Mesenchymal stem cell (in vitro differentiated cells and primary cell): Measurements from ENCODE around the gene NPAS3.

ENCODE experiments used
- DNase-seq: peaks from one replicate; pipeline ENCODE4 v3.0.0-alpha.2; 2013
- H2AFZ ChIP-seq: one replicate; pipeline ENCODE4 v1.6.1; 2013; ENCODE audit warnings: low read depth, mild to moderate bottlenecking, control low read depth, inconsistent platforms, low read length, moderate library complexity
- H2AK5ac ChIP-seq: 2 replicates; pipeline ENCODE4 v1.6.1; 2013; ENCODE audit warnings: low read length, moderate library complexity, mild to moderate bottlenecking, inconsistent platforms; ENCODE audit not compliant: severe bottlenecking
- H2BK120ac ChIP-seq: one replicate; pipeline ENCODE4 v1.6.1; 2013; ENCODE audit warnings: low read depth, mild to moderate bottlenecking, inconsistent platforms, low read length, moderate library complexity
- H2BK12ac ChIP-seq, 2 experiments: one replicate each; pipeline ENCODE4 v1.6.1; 2013; ENCODE audit warnings: inconsistent platforms in 2 of 2, low read length in 2 of 2, mild to moderate bottlenecking in 2 of 2, moderate library complexity in 2 of 2, control low read depth in 1 of 2
- H2BK15ac ChIP-seq: one replicate; pipeline ENCODE4 v1.6.1; 2013; ENCODE audit warnings: mild to moderate bottlenecking, low read depth, inconsistent platforms; ENCODE audit not compliant: poor library complexity, severe bottlenecking
- H2BK5ac ChIP-seq: 2 replicates; pipeline ENCODE4 v1.6.1; 2013; ENCODE audit warnings: low read depth, mild to moderate bottlenecking, low read length, control low read depth, inconsistent platforms; ENCODE audit not compliant: poor library complexity, severe bottlenecking
- H3K14ac ChIP-seq, 2 experiments: one replicate each; pipeline ENCODE4 v1.6.1; 2013; ENCODE audit warnings: inconsistent platforms in 2 of 2, low read length in 2 of 2, control low read depth in 1 of 2, mild to moderate bottlenecking in 1 of 2, moderate library complexity in 1 of 2
- H3K18ac ChIP-seq, 2 experiments: one replicate each; pipeline ENCODE4 v1.6.1; 2013; ENCODE audit warnings: inconsistent platforms in 2 of 2, low read length in 2 of 2, control low read depth in 1 of 2, low read depth in 1 of 2, mild to moderate bottlenecking in 1 of 2
- H3K23ac ChIP-seq, 2 experiments: one replicate each; pipeline ENCODE4 v1.6.1; 2013; ENCODE audit warnings: inconsistent platforms in 2 of 2, low read length in 2 of 2, mild to moderate bottlenecking in 2 of 2, moderate library complexity in 2 of 2, control low read depth in 1 of 2
- H3K27ac ChIP-seq: 2 replicates; pipeline ENCODE4 v1.5.1; 2013; ENCODE audit warnings: mild to moderate bottlenecking, moderate library complexity, low read length, control low read depth, inconsistent platforms; ENCODE audit not compliant: poor library complexity, severe bottlenecking
- H3K27me3 ChIP-seq, 2 experiments: 2 replicates each; pipeline versions ENCODE4 v1.6.1 to v1.7.0; 2013; ENCODE audit warnings: low read length in 2 of 2, mild to moderate bottlenecking in 2 of 2, moderate library complexity in 2 of 2, control low read depth in 1 of 2, inconsistent platforms in 1 of 2; ENCODE audit not compliant: control insufficient read depth in 1 of 2, insufficient read depth in 1 of 2
- H3K36me3 ChIP-seq, 2 experiments: 2 replicates each; pipeline versions ENCODE4 v1.6.1 to v1.7.0; 2013; ENCODE audit warnings: low read length in 2 of 2, control low read depth in 1 of 2, inconsistent platforms in 1 of 2, low read depth in 1 of 2, mild to moderate bottlenecking in 1 of 2; ENCODE audit not compliant: insufficient read depth in 2 of 2, control insufficient read depth in 1 of 2
- H3K4ac ChIP-seq, 2 experiments: one replicate each; pipeline ENCODE4 v1.6.1; 2013; ENCODE audit warnings: inconsistent platforms in 2 of 2, low read length in 2 of 2, mild to moderate bottlenecking in 2 of 2, moderate library complexity in 2 of 2, control low read depth in 1 of 2, low read depth in 1 of 2
- H3K4me1 ChIP-seq: 2 replicates; pipeline ENCODE4 v1.6.1; 2013; ENCODE audit warnings: low read depth, low read length, control low read depth; ENCODE audit not compliant: control insufficient read depth, insufficient read depth
- H3K4me2 ChIP-seq: 2 replicates; pipeline ENCODE4 v1.6.1; 2013; ENCODE audit warnings: low read length, mild to moderate bottlenecking, inconsistent platforms; ENCODE audit not compliant: poor library complexity, severe bottlenecking
- H3K4me3 ChIP-seq, 2 experiments: 2 replicates each; pipeline versions ENCODE4 v1.5.1 to v1.7.0; 2013; ENCODE audit warnings: low read length in 2 of 2, mild to moderate bottlenecking in 2 of 2, control low read depth in 1 of 2, low read depth in 1 of 2; ENCODE audit not compliant: insufficient read depth in 1 of 2
- H3K79me1 ChIP-seq: replicated peaks from 2 replicates; pipeline ENCODE4 v1.6.1; 2013; ENCODE audit warnings: mild to moderate bottlenecking, control low read depth, low read length, inconsistent platforms; ENCODE audit not compliant: poor library complexity, severe bottlenecking
- H3K9ac ChIP-seq: 2 replicates; pipeline ENCODE4 v1.7.0; 2013; ENCODE audit warnings: mild to moderate bottlenecking, low read length, moderate library complexity
- H3K9me3 ChIP-seq: 2 replicates; pipeline ENCODE4 v1.7.0; 2013; ENCODE audit warnings: mild to moderate bottlenecking, low read length; ENCODE audit not compliant: control insufficient read depth
- H4K8ac ChIP-seq: one replicate; pipeline ENCODE4 v1.6.1; 2013; ENCODE audit warnings: inconsistent platforms, mild to moderate bottlenecking, low read length, moderate library complexity
- H4K91ac ChIP-seq: one replicate; pipeline ENCODE4 v1.6.1; 2013; ENCODE audit warnings: mild to moderate bottlenecking, low read length, inconsistent platforms
- WGBS: methylation state at CpG from one replicate; pipeline ENCODE4 v1.1.7; 2013; ENCODE audit warnings: mixed read lengths; 5-methylcytosine and 5-hydroxymethylcytosine counted together

NPAS3 gene

GRCh38 chr14:33802737-33803136 lies 864.1 kb downstream of the NPAS3 start:
- Histone ChIP-seq H3K27ac (no peak overlapping the region), H3K4me1 (no peaks in the 10 kb centered on the region), H2BK5ac (no peak overlapping the region), H3K27me3 (peaks cover 0 to 38% of the 10 kb centered on the region in 2 experiments), H3K14ac (no peak overlapping the region), H3K23ac (no peak overlapping the region), H3K18ac (no peak overlapping the region), H3K9me3 (no peaks in the 10 kb centered on the region), H3K9ac (no peak overlapping the region), H2BK15ac (no peak overlapping the region), H4K8ac (no peak overlapping the region), H2AFZ (no peak overlapping the region), H3K4me3 (no peak overlapping the region), H3K4me2 (no peak overlapping the region), H3K4ac (no peak overlapping the region), H4K91ac (no peak overlapping the region), H2BK120ac (no peak overlapping the region), H2BK12ac (no peak overlapping the region), H3K79me1 (no peaks in the 10 kb centered on the region), H2AK5ac (no peak overlapping the region), H3K36me3 (no peaks in the 10 kb centered on the region)
- WGBS: 97% methylated on average over 1 of the region's 2 CpGs
- DNase-seq: no peak

DNA sequence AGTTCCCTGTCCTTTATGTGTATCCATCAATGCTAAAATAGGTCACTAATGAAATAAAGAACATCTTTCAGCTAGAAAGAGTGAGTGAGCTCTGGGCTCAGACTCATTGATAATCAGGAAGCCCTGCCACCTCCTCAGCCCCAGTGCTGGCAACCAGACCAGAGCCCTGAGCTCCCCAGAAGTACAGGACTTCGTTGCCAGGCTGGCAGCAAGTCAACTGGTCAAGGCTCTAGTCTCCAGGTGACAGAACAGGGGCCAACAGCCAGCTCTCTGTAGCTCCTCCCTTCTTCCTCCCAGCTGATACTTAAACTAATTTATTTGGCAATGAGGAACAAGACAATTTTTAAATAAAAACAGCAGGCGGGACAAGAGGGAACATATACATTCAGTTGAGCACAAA lies 866.9 kb downstream of the NPAS3 start:
- no peak overlapping the region for H2BK12ac ChIP-seq
- no peak overlapping the region for H4K91ac ChIP-seq
- H4K8ac ChIP-seq: no peak overlapping the region
- H3K4me1 ChIP-seq: no peaks in the 10 kb centered on the region
- no peak overlapping the region for H3K23ac ChIP-seq
- H3K9me3 ChIP-seq: no peaks in the 10 kb centered on the region
- no peak overlapping the region for H3K4me3 ChIP-seq
- H3K27ac ChIP-seq: no peak overlapping the region
- H3K9ac ChIP-seq: no peak overlapping the region
- H3K79me1 ChIP-seq: no peaks in the 10 kb centered on the region
- H2BK15ac ChIP-seq: no peak overlapping the region
- no peak overlapping the region for H3K18ac ChIP-seq
- H3K4ac ChIP-seq: no peak overlapping the region
- H3K14ac ChIP-seq: no peak overlapping the region
- no peak overlapping the region for H2AFZ ChIP-seq
- 40% methylated on average over 2 of the region's 2 CpGs for WGBS
- no peak overlapping the region for H3K4me2 ChIP-seq
- H2BK120ac ChIP-seq: no peak overlapping the region
- no peak overlapping the region for H2AK5ac ChIP-seq
- H2BK5ac ChIP-seq: no peak overlapping the region
- no peaks in the 10 kb centered on the region for H3K36me3 ChIP-seq
- DNase-seq: no peak
- H3K27me3 ChIP-seq: peaks cover 0 to 22% of the 10 kb centered on the region in 2 experiments

- no peak for DNase-seq
- Histone ChIP-seq H3K23ac (no peak overlapping the region), H3K4me3 (no peak overlapping the region), H3K27ac (no peak overlapping the region), H3K4me1 (no peaks in the 10 kb centered on the region), H2BK15ac (no peak overlapping the region), H2BK5ac (no peak overlapping the region), H2BK12ac (no peak overlapping the region), H3K36me3 (no peaks in the 10 kb centered on the region), H2AK5ac (no peak overlapping the region), H4K91ac (no peak overlapping the region), H3K9me3 (no peaks in the 10 kb centered on the region), H3K4me2 (no peak overlapping the region), H3K4ac (no peak overlapping the region), H3K79me1 (no peaks in the 10 kb centered on the region), H3K27me3 (peaks cover 0 to 13% of the 10 kb centered on the region in 2 experiments), H2BK120ac (no peak overlapping the region), H3K9ac (no peak overlapping the region), H3K18ac (no peak overlapping the region), H2AFZ (no peak overlapping the region), H4K8ac (no peak overlapping the region), H3K14ac (no peak overlapping the region)
- 88% methylated on average over 2 of the region's 2 CpGs for WGBS
Observed at GRCh38 chr14:33806905-33807304, 868.2 kb downstream of the NPAS3 start.

- H2BK15ac ChIP-seq: no peak overlapping the region
- H3K27me3 ChIP-seq: peaks cover 0 to 20% of the 10 kb centered on the region in 2 experiments
- H3K4ac ChIP-seq: no peak overlapping the region
- DNase-seq: no peak
- no peak overlapping the region for H3K18ac ChIP-seq
- no peak overlapping the region for H3K27ac ChIP-seq
- no peak overlapping the region for H3K4me3 ChIP-seq
- no peak overlapping the region for H2BK5ac ChIP-seq
- H2BK120ac ChIP-seq: no peak overlapping the region
- H3K36me3 ChIP-seq: no peaks in the 10 kb centered on the region
- H3K14ac ChIP-seq: no peak overlapping the region
- no peak overlapping the region for H2AFZ ChIP-seq
- H2BK12ac ChIP-seq: no peak overlapping the region
- H2AK5ac ChIP-seq: no peak overlapping the region
- H3K9me3 ChIP-seq: no peaks in the 10 kb centered on the region
- H3K79me1 ChIP-seq: no peaks in the 10 kb centered on the region
- H3K9ac ChIP-seq: no peak overlapping the region
- no peak overlapping the region for H3K23ac ChIP-seq
- no peak overlapping the region for H4K91ac ChIP-seq
- whole genome bisulfite sequencing: 81% methylated on average over 3 of the region's 3 CpGs
- H3K4me1 ChIP-seq: no peaks in the 10 kb centered on the region
- H4K8ac ChIP-seq: no peak overlapping the region
- H3K4me2 ChIP-seq: no peak overlapping the region
Observed at GRCh38 chr14:33808187-33808586, 869.5 kb downstream of the NPAS3 start.
